H9 (cell line): ENCODE measurements around the gene RGS9. TPM values are rescaled to one million over a fixed set of nuclear protein-coding genes. Genes with fewer than 3 reads are reported as not detected.

Experiments
- DNase-seq: peaks from one replicate; pipeline ENCODE4 v3.0.0-alpha.2; 2017
- H2AFZ ChIP-seq: one replicate; pipeline ENCODE4 v1.6.1; 2013; ENCODE audit warnings: mild to moderate bottlenecking, low read length, control low read depth, moderate library complexity
- H2AK5ac ChIP-seq: 2 replicates; pipeline ENCODE4 v1.6.1; 2013; ENCODE audit warnings: low read length, control low read depth, mixed read lengths; ENCODE audit not compliant: insufficient read length
- H2BK120ac ChIP-seq: one replicate; pipeline ENCODE4 v1.6.1; 2013; ENCODE audit warnings: low read depth, mild to moderate bottlenecking, low read length, control low read depth, inconsistent platforms; ENCODE audit not compliant: poor library complexity, severe bottlenecking
- H2BK12ac ChIP-seq: 2 replicates; pipeline ENCODE4 v1.6.1; 2013; ENCODE audit warnings: low read length, control low read depth, mixed read lengths, low read depth; ENCODE audit not compliant: insufficient read length
- H2BK15ac ChIP-seq: 2 replicates; pipeline ENCODE4 v1.6.1; 2013; ENCODE audit warnings: low read depth, low read length, control low read depth
- H2BK20ac ChIP-seq: one replicate; pipeline ENCODE4 v1.6.1; 2013; ENCODE audit warnings: low read depth, mild to moderate bottlenecking, low read length, control low read depth, inconsistent platforms; ENCODE audit not compliant: poor library complexity, severe bottlenecking
- H2BK5ac ChIP-seq: 2 replicates; pipeline ENCODE4 v1.6.1; 2013; ENCODE audit warnings: low read length, control low read depth, mixed read lengths; ENCODE audit not compliant: insufficient read length
- H3K14ac ChIP-seq: 2 replicates; pipeline ENCODE4 v1.6.1; 2013; ENCODE audit warnings: low read length, control low read depth; ENCODE audit not compliant: insufficient read depth
- H3K18ac ChIP-seq: 2 replicates; pipeline ENCODE4 v1.6.1; 2013; ENCODE audit warnings: low read depth, mild to moderate bottlenecking, mixed read lengths, low read length, control low read depth; ENCODE audit not compliant: insufficient read length
- H3K23ac ChIP-seq: 2 replicates; pipeline ENCODE4 v1.6.1; 2013; ENCODE audit warnings: low read length, control low read depth, mixed read lengths, low read depth; ENCODE audit not compliant: insufficient read length
- H3K23me2 ChIP-seq: 2 replicates; pipeline ENCODE4 v1.6.1; 2013; ENCODE audit warnings: low read depth, mild to moderate bottlenecking, mixed read lengths, low read length, control low read depth; ENCODE audit not compliant: insufficient read length, poor library complexity, severe bottlenecking
- H3K27ac ChIP-seq: 2 replicates; pipeline ENCODE4 v1.5.1; 2013; ENCODE audit warnings: low read length, control low read depth, mixed read lengths, low read depth; ENCODE audit not compliant: insufficient read length
- H3K27me3 ChIP-seq: 2 replicates; pipeline ENCODE4 v1.6.1; 2013; ENCODE audit warnings: low read length, control low read depth, inconsistent platforms; ENCODE audit not compliant: insufficient read depth
- H3K4ac ChIP-seq: 2 replicates; pipeline ENCODE4 v1.6.1; 2013; ENCODE audit warnings: low read depth, mild to moderate bottlenecking, control low read depth, inconsistent platforms, low read length, moderate library complexity
- H3K4me1 ChIP-seq: 2 replicates; pipeline ENCODE4 v1.6.1; 2013; ENCODE audit warnings: low read length, control low read depth, inconsistent platforms; ENCODE audit not compliant: insufficient read depth
- H3K4me2 ChIP-seq: 2 replicates; pipeline ENCODE4 v1.6.1; 2013; ENCODE audit warnings: low read length, control low read depth, mixed read lengths; ENCODE audit not compliant: insufficient read length, insufficient read depth
- H3K56ac ChIP-seq: 2 replicates; pipeline ENCODE4 v1.6.1; 2013; ENCODE audit warnings: low read depth, mild to moderate bottlenecking, mixed read lengths, low read length, control low read depth; ENCODE audit not compliant: insufficient read length
- H3K79me1 ChIP-seq: 2 replicates; pipeline ENCODE4 v1.6.1; 2013; ENCODE audit warnings: low read depth, mild to moderate bottlenecking, moderate library complexity, low read length, control low read depth, inconsistent platforms; ENCODE audit not compliant: insufficient read depth, poor library complexity, severe bottlenecking
- H3K79me2 ChIP-seq: 2 replicates; pipeline ENCODE4 v1.6.1; 2013; ENCODE audit warnings: low read length, control low read depth, inconsistent platforms; ENCODE audit not compliant: insufficient read depth
- H3K9ac ChIP-seq: 2 replicates; pipeline ENCODE4 v1.6.1; 2013; ENCODE audit warnings: low read length, control low read depth, mixed read lengths; ENCODE audit not compliant: insufficient read length; ENCODE audit errors: extremely low read depth
- H3K9me3 ChIP-seq: one replicate; pipeline ENCODE4 v1.6.1; 2013; ENCODE audit warnings: low read depth, low read length, inconsistent platforms; ENCODE audit not compliant: control insufficient read depth
- H3T11ph ChIP-seq: one replicate; pipeline ENCODE4 v1.6.1; 2013; ENCODE audit warnings: mild to moderate bottlenecking, low read length, control low read depth, inconsistent platforms
- H4K20me1 ChIP-seq: one replicate; pipeline ENCODE4 v1.6.1; 2013; ENCODE audit not compliant: control insufficient read depth, insufficient read length, insufficient read depth
- H4K5ac ChIP-seq: 2 replicates; pipeline ENCODE4 v1.6.1; 2013; ENCODE audit warnings: low read depth, mild to moderate bottlenecking, mixed read lengths, low read length, control low read depth; ENCODE audit not compliant: insufficient read length
- H4K8ac ChIP-seq: replicated peaks from 2 replicates; pipeline ENCODE4 v1.6.1; 2013; ENCODE audit warnings: low read length, control low read depth, mixed read lengths, low read depth; ENCODE audit not compliant: insufficient read length
- H4K91ac ChIP-seq: 2 replicates; pipeline ENCODE4 v1.6.1; 2013; ENCODE audit warnings: low read depth, mild to moderate bottlenecking, moderate library complexity, mixed read lengths, low read length, control low read depth; ENCODE audit not compliant: insufficient read length
- H3K27ac Mint-ChIP-seq, 3 experiments: 2 replicates in 2 of 3; 3 replicates in 1 of 3; pipeline ENCODE4 v1.8.0; 2020 to 2021; ENCODE audit warnings: mixed read lengths in 3 of 3, mild to moderate bottlenecking in 1 of 3, moderate library complexity in 1 of 3
- H3K27me3 Mint-ChIP-seq: 2 replicates; pipeline ENCODE4 v1.8.0; 2021; ENCODE audit warnings: low read depth, mild to moderate bottlenecking, moderate library complexity, mixed read lengths
- H3K36me3 Mint-ChIP-seq, 3 experiments: 2 replicates in 2 of 3; 3 replicates in 1 of 3; pipeline ENCODE4 v1.8.0; 2020 to 2021; ENCODE audit warnings: low read depth in 3 of 3, mixed read lengths in 3 of 3; ENCODE audit not compliant: insufficient read depth in 1 of 3
- H3K4me1 Mint-ChIP-seq, 2 experiments: 2 replicates each; pipeline ENCODE4 v1.8.0; 2020; ENCODE audit warnings: mixed read lengths in 2 of 2
- H3K4me3 Mint-ChIP-seq, 2 experiments: 2 replicates in 1 of 2; 3 replicates in 1 of 2; pipeline ENCODE4 v1.8.0; 2020 to 2021; ENCODE audit warnings: mild to moderate bottlenecking in 2 of 2, mixed read lengths in 2 of 2, moderate library complexity in 1 of 2
- H3K9me3 Mint-ChIP-seq, 2 experiments: 2 replicates in 1 of 2; 3 replicates in 1 of 2; pipeline ENCODE4 v1.8.0; 2020; ENCODE audit warnings: mild to moderate bottlenecking in 2 of 2, mixed read lengths in 2 of 2, moderate library complexity in 1 of 2
- CTCF ChIP-seq: fragments of 200-600 bp; sonication (generic); conservative IDR thresholded peaks from 3 replicates; pipeline ENCODE4 v1.8.0; 2021; ENCODE audit warnings: antibody characterized with exemption, mild to moderate bottlenecking
- WGBS: extraction: QIAGEN DNeasy Blood & Tissue Kit; methylation state at CpG from one replicate; pipeline ENCODE4 v1.1.7; 2013; ENCODE audit warnings: missing lambda C conversion rate, low lambda C conversion rate, mixed read lengths; ENCODE audit not compliant: insufficient read length; ENCODE audit errors: extremely low coverage; 5-methylcytosine and 5-hydroxymethylcytosine counted together
- total RNA-seq: library from RNA; stranded (reverse); gene quantifications from 2 replicates; pipeline ENCODE4 v1.2.1, GENCODE V29; 2021

Gene RGS9
- total RNA-seq, 1 experiment from 2014 or later, result 12.0 TPM

GRCh38 chr17:65167566-65167965 lies 30.4 kb downstream of the RGS9 start:
- H2BK120ac ChIP-seq, result no peak overlapping the region
- TF ChIP-seq CTCF, result no peak
- no peaks in the 10 kb centered on the region for H3K27me3 ChIP-seq
- no peaks in the 10 kb centered on the region for H4K20me1 ChIP-seq
- H3K9me3 ChIP-seq, result no peaks in the 10 kb centered on the region
- H2AFZ ChIP-seq, result no peak overlapping the region
- no peak for DNase-seq
- H3K4me2 ChIP-seq, result no peak overlapping the region
- no peaks in the 10 kb centered on the region for H3K79me2 ChIP-seq
- no peak overlapping the region for H3K56ac ChIP-seq
- no peaks in the 10 kb centered on the region; a peak in 2 of 7 replicates for H3K36me3 Mint-ChIP-seq
- no peaks in the 10 kb centered on the region for H3K27me3 Mint-ChIP-seq
- H3K27ac Mint-ChIP-seq, result no peak overlapping the region; a peak in 2 of 7 replicates
- no peaks in the 10 kb centered on the region for H3K79me1 ChIP-seq
- H3K4me1 Mint-ChIP-seq, result no peaks in the 10 kb centered on the region; a peak in 1 of 4 replicates
- no peak overlapping the region for H3K4ac ChIP-seq
- no peaks in the 10 kb centered on the region for H3K9me3 Mint-ChIP-seq
- H2BK5ac ChIP-seq, result no peak overlapping the region
- H3K4me3 Mint-ChIP-seq, result no peak overlapping the region
- H4K8ac ChIP-seq, result no peak overlapping the region
- H3K27ac ChIP-seq, result no peak overlapping the region
- no peak overlapping the region for H3T11ph ChIP-seq
- no peak overlapping the region for H2AK5ac ChIP-seq
- no peak overlapping the region for H3K23ac ChIP-seq
- no peak overlapping the region for H3K9ac ChIP-seq
- no peak overlapping the region for H3K18ac ChIP-seq
- no peak overlapping the region for H4K91ac ChIP-seq
- WGBS, result no CpG with 5 or more reads among the region's 8 CpGs
- no peak overlapping the region for H2BK12ac ChIP-seq
- no peak overlapping the region for H2BK15ac ChIP-seq
- no peak overlapping the region for H2BK20ac ChIP-seq
- H3K23me2 ChIP-seq, result no peaks in the 10 kb centered on the region
- no peaks in the 10 kb centered on the region for H3K4me1 ChIP-seq
- H3K14ac ChIP-seq, result no peak overlapping the region
- H4K5ac ChIP-seq, result no peak overlapping the region
